CD4-positive, alpha-beta T cell (primary cell): ENCODE data around the gene NUP214. TPM values are rescaled to one million over a fixed set of nuclear protein-coding genes. Genes with fewer than 3 reads are reported as not detected.
A peak's percentile ranks its signal among the peaks of the same experiment; 100 is the strongest.

ENCODE experiments used
- ATAC-seq: fragments of 200-7000 bp; cut with Tn5 transposase; one replicate; pipeline ENCODE4 v1.10.0; 2022; ENCODE audit warnings: mild to moderate bottlenecking; ENCODE audit not compliant: poor library complexity
- CTCF ChIA-PET: fragments of 350-600 bp; sonication (Branson Sonifier 250); formaldehyde crosslinking; loops from one replicate; lab custom pipeline; 2021; ENCODE audit warnings: antibody characterized with exemption, inconsistent platforms; lab: Charles Lee
- POLR2A ChIA-PET: fragments of 350-600 bp; sonication (Branson Sonifier 250); formaldehyde crosslinking; loops from one replicate; lab custom pipeline; 2021; ENCODE audit warnings: antibody characterized with exemption, inconsistent platforms; lab: Charles Lee
- DNase-seq, 14 experiments: peaks; one replicate each; pipeline ENCODE4 v3.0.0-alpha.2; 2013 to 2020; ENCODE audit warnings: mixed read lengths in 2 of 14
- H3K27ac ChIP-seq, 2 donors: one replicate each; pipeline versions ENCODE4 v1.5.1 to v1.7.0; 2013; ENCODE audit warnings: low read length in 2 of 2, low read depth in 1 of 2, mild to moderate bottlenecking in 1 of 2
- H3K27me3 ChIP-seq, 2 experiments: 1 replicate in 1 of 2; 2 replicates in 1 of 2; pipeline versions ENCODE4 v1.6.1 to v1.7.0; 2013; ENCODE audit warnings: low read length in 2 of 2, control low read depth in 1 of 2, mild to moderate bottlenecking in 1 of 2, moderate library complexity in 1 of 2; ENCODE audit not compliant: insufficient read depth in 2 of 2, control insufficient read depth in 1 of 2
- H3K36me3 ChIP-seq: one replicate; pipeline ENCODE4 v1.6.1; 2013; ENCODE audit warnings: low read length, control low read depth; ENCODE audit not compliant: insufficient read depth
- H3K4me1 ChIP-seq: one replicate; pipeline ENCODE4 v1.6.1; 2013; ENCODE audit warnings: low read length, control low read depth; ENCODE audit not compliant: insufficient read depth
- H3K4me3 ChIP-seq: one replicate; pipeline ENCODE4 v1.5.1; 2013; ENCODE audit warnings: mild to moderate bottlenecking, low read length, moderate library complexity
- H3K9me3 ChIP-seq, 2 experiments: 1 replicate in 1 of 2; 2 replicates in 1 of 2; pipeline versions ENCODE4 v1.6.1 to v1.7.0; 2013; ENCODE audit warnings: low read length in 2 of 2, mild to moderate bottlenecking in 2 of 2, control low read depth in 1 of 2, moderate library complexity in 1 of 2; ENCODE audit not compliant: control insufficient read depth in 1 of 2, insufficient read depth in 1 of 2
- H3K27ac Mint-ChIP-seq: one replicate; pipeline ENCODE4 v1.8.0; 2020; ENCODE audit warnings: mixed read lengths
- H3K27me3 Mint-ChIP-seq: one replicate; pipeline ENCODE4 v1.8.0; 2021; ENCODE audit warnings: mixed read lengths
- H3K36me3 Mint-ChIP-seq: one replicate; pipeline ENCODE4 v1.8.0; 2021; ENCODE audit warnings: low read depth, mixed read lengths
- H3K4me1 Mint-ChIP-seq: one replicate; pipeline ENCODE4 v1.8.0; 2021; ENCODE audit warnings: low read depth, mixed read lengths
- H3K4me3 Mint-ChIP-seq: one replicate; pipeline ENCODE4 v1.8.0; 2020; ENCODE audit warnings: mild to moderate bottlenecking, mixed read lengths
- H3K9me3 Mint-ChIP-seq: one replicate; pipeline ENCODE4 v1.8.0; 2020; ENCODE audit warnings: mixed read lengths
- intact Hi-C, 2 experiments: fragments of 100-400 bp; cut with DNase I in 1 of 2; cut with micrococcal nuclease in 1 of 2; formaldehyde crosslinking; loops; one replicate each; pipeline versions ENCODE4 v1.15.1 to v1.9.0; 2023 to 2025; cut with DNase I, micrococcal nuclease
- total RNA-seq, 174 experiments: library from RNA in 2 of 174; stranded (reverse) in 2 of 174; gene quantifications; one replicate each; pipeline ENCODE4 v1.2.3 and lab custom pipeline; 2021 to 2026
- TF ChIP-seq, protein P1 (sequence below): fragments of 200-600 bp; IDR thresholded peaks from one replicate; pipeline ENCODE4 v1.8.0; 2022; ENCODE audit warnings: antibody characterized with exemption, mild to moderate bottlenecking

Gene NUP214
- total RNA-seq, 2 experiments from 2014 or later = 105 to 107 TPM

DNA sequence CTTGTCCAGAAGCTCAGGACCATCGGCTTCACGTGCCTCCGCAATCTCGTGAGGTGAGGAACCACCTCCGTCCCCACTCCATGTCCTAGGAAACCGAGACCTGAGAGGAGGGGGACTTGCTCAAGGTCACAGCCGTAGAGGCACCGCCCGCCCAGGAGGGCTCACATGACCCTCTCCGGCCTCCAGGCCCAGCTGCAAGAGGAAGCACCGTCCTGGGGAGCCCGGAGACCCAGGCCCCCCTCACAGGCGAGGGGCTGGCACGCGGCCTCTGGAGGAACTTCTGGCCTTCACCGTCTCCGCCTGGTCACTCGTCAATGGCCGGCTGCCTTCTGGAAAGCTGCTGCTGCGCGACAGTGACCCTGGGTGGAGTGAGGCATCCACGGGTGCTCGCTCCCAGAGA lies 126.7 kb downstream of the NUP214 start:
- Mint-ChIP-seq H3K36me3 (peaks cover 7% of the 10 kb centered on the region), H3K4me1 (peaks cover 43% of the 10 kb centered on the region), H3K27ac (peak overlapping the region; percentile 98), H3K27me3 (no peaks in the 10 kb centered on the region), H3K9me3 (no peaks in the 10 kb centered on the region), H3K4me3 (no peak overlapping the region)
- CTCF ChIA-PET = interaction anchor here (1.0 to 1.3 kb wide), 3 partner anchors 18 to 155 kb away, joined by 3 to 4 read pairs (median 4); no protein-coding TSS in a partner anchor
- intact Hi-C loops = loop anchor here (2.0 to 5.0 kb wide), 4 partner anchors 13 to 85 kb away; partner anchors contain the start of gene FAM78A (in 1 of the 2)
- H3K27ac ChIP-seq = peak overlapping the region in 1 of 2 donors; percentile 59
- peak overlapping the region; percentile 59 for H3K4me3 ChIP-seq
- POLR2A ChIA-PET = interaction anchor here (1.1 to 18.0 kb wide), 7 partner anchors 17 to 83 kb away, joined by 3 to 738 read pairs (median 4); partner anchors contain the start of gene FAM78A
- H3K4me1 ChIP-seq = peaks cover 66% of the 10 kb centered on the region
- TF ChIP-seq, protein P1, sequence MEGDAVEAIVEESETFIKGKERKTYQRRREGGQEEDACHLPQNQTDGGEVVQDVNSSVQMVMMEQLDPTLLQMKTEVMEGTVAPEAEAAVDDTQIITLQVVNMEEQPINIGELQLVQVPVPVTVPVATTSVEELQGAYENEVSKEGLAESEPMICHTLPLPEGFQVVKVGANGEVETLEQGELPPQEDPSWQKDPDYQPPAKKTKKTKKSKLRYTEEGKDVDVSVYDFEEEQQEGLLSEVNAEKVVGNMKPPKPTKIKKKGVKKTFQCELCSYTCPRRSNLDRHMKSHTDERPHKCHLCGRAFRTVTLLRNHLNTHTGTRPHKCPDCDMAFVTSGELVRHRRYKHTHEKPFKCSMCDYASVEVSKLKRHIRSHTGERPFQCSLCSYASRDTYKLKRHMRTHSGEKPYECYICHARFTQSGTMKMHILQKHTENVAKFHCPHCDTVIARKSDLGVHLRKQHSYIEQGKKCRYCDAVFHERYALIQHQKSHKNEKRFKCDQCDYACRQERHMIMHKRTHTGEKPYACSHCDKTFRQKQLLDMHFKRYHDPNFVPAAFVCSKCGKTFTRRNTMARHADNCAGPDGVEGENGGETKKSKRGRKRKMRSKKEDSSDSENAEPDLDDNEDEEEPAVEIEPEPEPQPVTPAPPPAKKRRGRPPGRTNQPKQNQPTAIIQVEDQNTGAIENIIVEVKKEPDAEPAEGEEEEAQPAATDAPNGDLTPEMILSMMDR = no peak
- no peak for DNase-seq
- H3K9me3 ChIP-seq = no peaks in the 10 kb centered on the region
- no peaks in the 10 kb centered on the region for H3K27me3 ChIP-seq
- ATAC-seq = no peak
- H3K36me3 ChIP-seq = no peaks in the 10 kb centered on the region

DNA sequence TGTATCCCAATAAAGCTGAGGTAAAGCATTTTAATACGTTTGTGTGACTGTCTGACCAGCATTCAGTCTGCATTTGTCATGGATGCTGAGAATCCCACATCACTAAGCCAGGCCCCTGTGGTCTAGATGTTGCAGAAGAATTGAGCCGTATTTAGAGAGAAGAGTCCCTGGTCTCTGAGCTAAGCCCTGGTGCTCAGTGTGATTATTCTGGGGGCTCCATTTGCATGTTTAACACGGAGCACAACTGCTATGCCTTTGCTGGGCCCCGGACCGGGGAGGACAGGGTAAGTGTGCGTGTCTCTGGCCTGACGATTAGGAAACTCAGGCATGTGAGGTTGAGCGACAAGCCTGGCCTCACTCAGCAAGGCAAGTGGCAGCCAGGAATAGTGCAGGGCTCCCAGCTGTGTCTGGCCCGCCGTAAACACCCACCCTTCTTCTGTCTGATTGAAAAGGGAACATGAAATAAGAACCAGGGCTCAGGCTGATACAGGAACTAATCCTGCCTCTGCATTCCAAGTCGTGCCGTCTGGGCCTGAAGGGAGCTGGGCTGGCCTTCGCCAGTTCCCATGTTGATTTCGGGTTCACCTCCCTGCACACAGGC lies 128.6 kb downstream of the NUP214 start:
- Histone ChIP-seq H3K27me3 (no peaks in the 10 kb centered on the region), H3K4me3 (no peak overlapping the region), H3K36me3 (peaks cover 14% of the 10 kb centered on the region), H3K4me1 (peaks cover 84% of the 10 kb centered on the region), H3K9me3 (no peaks in the 10 kb centered on the region), H3K27ac (peak overlapping the region; percentile 9 to 52)
- DNase-seq (peak in 3 of 14 experiments; percentile 31 to 57 (median 42)), ATAC-seq (no peak)
- ChIA-PET CTCF (no interaction called here), POLR2A (interaction anchor here (1.4 to 18.0 kb wide), 3 partner anchors 16 to 144 kb away, joined by 3 to 738 read pairs (median 130); partner anchors contain the start of gene FAM78A)
- H3K4me3 Mint-ChIP-seq = peak overlapping the region; percentile 85
- H3K4me1 Mint-ChIP-seq = peaks cover 53% of the 10 kb centered on the region
- H3K27me3 Mint-ChIP-seq = no peaks in the 10 kb centered on the region
- intact Hi-C loops = loop anchor here (2.0 to 5.0 kb wide), 4 partner anchors 15 to 83 kb away; partner anchors contain the start of gene FAM78A (in 1 of the 2)
- H3K27ac Mint-ChIP-seq = peak overlapping the region; percentile 98
- no peaks in the 10 kb centered on the region for H3K9me3 Mint-ChIP-seq
- H3K36me3 Mint-ChIP-seq = peaks cover 17% of the 10 kb centered on the region
- TF ChIP-seq, protein P1 = no peak

DNA sequence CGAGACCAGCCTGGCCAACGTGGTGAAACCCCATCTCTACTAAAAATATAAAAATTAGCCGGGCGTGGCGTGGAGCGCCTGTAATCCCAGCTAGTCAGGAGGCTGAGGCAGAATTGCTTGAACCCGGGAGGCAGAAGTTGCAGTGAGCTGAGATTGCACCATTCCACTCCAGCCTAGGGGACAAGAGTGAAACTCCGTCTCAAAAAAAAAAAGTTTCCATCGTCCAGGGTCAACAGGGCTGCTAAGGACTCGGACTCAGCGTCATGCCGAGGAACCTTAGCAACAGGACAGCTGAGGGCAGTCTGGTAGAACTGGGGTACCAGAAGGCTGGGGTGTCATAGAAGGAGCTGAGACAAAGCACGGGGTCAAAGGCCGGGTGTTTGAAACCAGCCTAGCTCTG lies 129.2 kb downstream of the NUP214 start:
- no peaks in the 10 kb centered on the region for H3K9me3 ChIP-seq
- peak overlapping the region; percentile 81 to 91 for H3K27ac ChIP-seq
- intact Hi-C loops = loop anchor here in 1 of 2 experiments (5.0 kb wide), 1 partner anchor 83 kb away; no protein-coding TSS in a partner anchor
- TF ChIP-seq, protein P1 = no peak
- DNase-seq = peak in 2 of 14 experiments; percentile 7 to 22
- CTCF ChIA-PET = no interaction called here
- ATAC-seq = no peak
- H3K27me3 ChIP-seq = no peaks in the 10 kb centered on the region
- Mint-ChIP-seq H3K27me3 (no peaks in the 10 kb centered on the region), H3K27ac (peak overlapping the region; percentile 98), H3K4me1 (peaks cover 54% of the 10 kb centered on the region), H3K9me3 (no peaks in the 10 kb centered on the region), H3K4me3 (peak overlapping the region; percentile 85), H3K36me3 (peaks cover 24% of the 10 kb centered on the region)
- no peak overlapping the region for H3K4me3 ChIP-seq
- peaks cover 91% of the 10 kb centered on the region for H3K4me1 ChIP-seq
- H3K36me3 ChIP-seq = peaks cover 20% of the 10 kb centered on the region
- POLR2A ChIA-PET = interaction anchor here (0.9 to 18.0 kb wide), 3 partner anchors 16 to 82 kb away, joined by 3 to 738 read pairs (median 130); partner anchors contain the start of gene FAM78A
